ENCODE results near the gene HOXA9. TPM values are rescaled to one million over a fixed set of nuclear protein-coding genes. Genes with fewer than 3 reads are reported as not detected.

HOXA9 gene
- total and polyA plus RNA-seq, 2 experiments from 2014 or later, result 3.6 to 4.4 TPM

GRCh38 chr7:27179503-27180430 lies 14.4 kb upstream of the HOXA9 start:
- TF ChIP-seq, protein P1, sequence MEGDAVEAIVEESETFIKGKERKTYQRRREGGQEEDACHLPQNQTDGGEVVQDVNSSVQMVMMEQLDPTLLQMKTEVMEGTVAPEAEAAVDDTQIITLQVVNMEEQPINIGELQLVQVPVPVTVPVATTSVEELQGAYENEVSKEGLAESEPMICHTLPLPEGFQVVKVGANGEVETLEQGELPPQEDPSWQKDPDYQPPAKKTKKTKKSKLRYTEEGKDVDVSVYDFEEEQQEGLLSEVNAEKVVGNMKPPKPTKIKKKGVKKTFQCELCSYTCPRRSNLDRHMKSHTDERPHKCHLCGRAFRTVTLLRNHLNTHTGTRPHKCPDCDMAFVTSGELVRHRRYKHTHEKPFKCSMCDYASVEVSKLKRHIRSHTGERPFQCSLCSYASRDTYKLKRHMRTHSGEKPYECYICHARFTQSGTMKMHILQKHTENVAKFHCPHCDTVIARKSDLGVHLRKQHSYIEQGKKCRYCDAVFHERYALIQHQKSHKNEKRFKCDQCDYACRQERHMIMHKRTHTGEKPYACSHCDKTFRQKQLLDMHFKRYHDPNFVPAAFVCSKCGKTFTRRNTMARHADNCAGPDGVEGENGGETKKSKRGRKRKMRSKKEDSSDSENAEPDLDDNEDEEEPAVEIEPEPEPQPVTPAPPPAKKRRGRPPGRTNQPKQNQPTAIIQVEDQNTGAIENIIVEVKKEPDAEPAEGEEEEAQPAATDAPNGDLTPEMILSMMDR (IDR thresholded peaks at IDR 0.05; ENCODE audit: poor library complexity), result peak; percentile 91
- TF ChIP-seq EZH2phosphoT487 (IDR thresholded peaks at IDR 0.05; ENCODE audit: low read depth, severe bottlenecking, unreplicated experiment) (peak; percentile 32), EZH2 (IDR thresholded peaks at IDR 0.05; ENCODE audit: borderline replicate concordance) (peak; percentile 84)
- no peaks in the 10 kb centered on the region for H3K36me3 ChIP-seq (replicated peaks; ENCODE audit: insufficient read depth, low read depth)
- H3K27me3 ChIP-seq, result peaks cover 90% of the 10 kb centered on the region
- peak overlapping the region; percentile 96 for H3K4me2 ChIP-seq
- peaks cover 31% of the 10 kb centered on the region for H3K4me1 ChIP-seq (ENCODE audit: insufficient read depth)
- no peaks in the 10 kb centered on the region for H3K9me3 ChIP-seq (ENCODE audit: low read depth)
- peak overlapping the region; percentile 96 for H3K27ac ChIP-seq
- H3K79me2 ChIP-seq, result peaks cover 89% of the 10 kb centered on the region
- WGBS (ENCODE audit: low lambda C conversion rate, missing lambda C conversion rate), result 8% methylated on average over 55 of the region's 56 CpGs
- H3K4me3 ChIP-seq, result peak overlapping the region; percentile 40
- H4K20me1 ChIP-seq (ENCODE audit: insufficient read depth, poor library complexity, severe bottlenecking), result no peaks in the 10 kb centered on the region
- DNase-seq (ENCODE audit: low spot score), result peak; percentile 87
- H3K9me2 ChIP-seq (replicated peaks; ENCODE audit: insufficient read depth), result no peaks in the 10 kb centered on the region
- peak overlapping the region; percentile 38 for H2AFZ ChIP-seq

DNA sequence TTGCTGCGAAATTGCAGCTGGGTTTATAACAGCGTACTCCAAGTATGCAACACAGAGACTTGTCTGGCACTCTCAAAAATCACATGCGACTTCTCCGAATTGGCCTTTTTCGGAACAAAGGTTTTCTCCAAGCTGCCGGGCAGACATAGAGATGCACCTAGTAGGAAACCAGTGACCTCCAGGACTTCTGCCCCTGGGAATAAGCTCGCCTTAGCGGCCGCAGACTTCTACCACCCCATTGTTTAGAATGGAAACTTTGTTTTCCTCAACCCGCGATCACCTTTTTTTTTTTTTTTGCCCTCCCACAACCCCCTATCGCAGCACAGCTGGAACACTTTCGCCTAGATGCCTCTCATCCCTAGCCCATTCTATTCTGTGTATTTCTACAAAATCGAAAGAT lies 13.7 kb upstream of the HOXA9 start:
- H3K4me2 ChIP-seq, result peak overlapping the region; percentile 96
- H3K9me2 ChIP-seq (replicated peaks; ENCODE audit: insufficient read depth), result no peaks in the 10 kb centered on the region
- no peaks in the 10 kb centered on the region for H3K36me3 ChIP-seq (replicated peaks; ENCODE audit: insufficient read depth, low read depth)
- H3K9me3 ChIP-seq (ENCODE audit: low read depth), result no peaks in the 10 kb centered on the region
- H2AFZ ChIP-seq, result peak overlapping the region; percentile 38
- no peak for DNase-seq (ENCODE audit: low spot score)
- no peak for TF ChIP-seq EZH2phosphoT487 (IDR thresholded peaks at IDR 0.05; ENCODE audit: low read depth, severe bottlenecking, unreplicated experiment)
- TF ChIP-seq EZH2 (IDR thresholded peaks at IDR 0.05; ENCODE audit: borderline replicate concordance), result peak; percentile 62
- TF ChIP-seq, protein P1 (IDR thresholded peaks at IDR 0.05; ENCODE audit: poor library complexity), result no peak
- WGBS (ENCODE audit: low lambda C conversion rate, missing lambda C conversion rate), result 21% methylated on average over 14 of the region's 14 CpGs
- peaks cover 89% of the 10 kb centered on the region for H3K79me2 ChIP-seq
- peaks cover 31% of the 10 kb centered on the region for H3K4me1 ChIP-seq (ENCODE audit: insufficient read depth)
- no peaks in the 10 kb centered on the region for H4K20me1 ChIP-seq (ENCODE audit: insufficient read depth, poor library complexity, severe bottlenecking)
- peak overlapping the region; percentile 96 for H3K27ac ChIP-seq
- peak overlapping the region; percentile 40 for H3K4me3 ChIP-seq
- peaks cover 92% of the 10 kb centered on the region for H3K27me3 ChIP-seq

DNA sequence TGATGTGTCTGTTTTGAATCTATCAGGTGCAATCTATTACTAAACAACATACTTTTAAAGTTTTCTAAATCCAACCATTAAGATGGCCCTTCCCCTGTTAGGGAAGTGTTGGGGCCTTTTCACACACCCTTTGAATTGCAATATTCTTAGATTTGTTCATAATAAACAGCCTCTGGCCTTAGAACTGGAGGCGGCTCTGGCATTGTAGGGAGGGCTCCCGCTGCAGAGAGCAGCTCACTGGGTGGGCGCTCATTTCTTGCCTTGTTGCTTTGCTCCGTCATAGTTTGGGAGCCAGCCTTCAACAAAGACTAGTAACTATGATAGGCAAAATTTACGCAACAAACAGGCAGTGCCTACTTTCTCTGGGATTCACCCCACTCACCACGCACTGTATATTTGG lies 13.0 kb upstream of the HOXA9 start:
- Histone ChIP-seq H3K4me1 (ENCODE audit: insufficient read depth) (peaks cover 31% of the 10 kb centered on the region), H3K36me3 (replicated peaks; ENCODE audit: insufficient read depth, low read depth) (no peaks in the 10 kb centered on the region), H3K27ac (peak overlapping the region; percentile 96), H3K27me3 (peaks cover 92% of the 10 kb centered on the region), H3K4me2 (peak overlapping the region; percentile 96), H3K79me2 (peaks cover 89% of the 10 kb centered on the region), H4K20me1 (ENCODE audit: insufficient read depth, poor library complexity, severe bottlenecking) (no peaks in the 10 kb centered on the region), H3K9me2 (replicated peaks; ENCODE audit: insufficient read depth) (no peaks in the 10 kb centered on the region), H3K9me3 (ENCODE audit: low read depth) (no peaks in the 10 kb centered on the region), H2AFZ (no peak overlapping the region), H3K4me3 (peak overlapping the region; percentile 40)
- TF ChIP-seq, protein P1 (IDR thresholded peaks at IDR 0.05; ENCODE audit: poor library complexity), result no peak
- TF ChIP-seq EZH2 (IDR thresholded peaks at IDR 0.05; ENCODE audit: borderline replicate concordance), result no peak
- TF ChIP-seq EZH2phosphoT487 (IDR thresholded peaks at IDR 0.05; ENCODE audit: low read depth, severe bottlenecking, unreplicated experiment), result no peak
- DNase-seq (ENCODE audit: low spot score), result no peak
- 33% methylated on average over 6 of the region's 6 CpGs for WGBS (ENCODE audit: low lambda C conversion rate, missing lambda C conversion rate)

Measured in hepatocyte (in vitro differentiated cells).